Measurements from ENCODE around the gene WNK4.
"Not testable (repeated sequence)": the region's sequence is repeated elsewhere in the genome, so short reads cannot be mapped to it uniquely, and the experiment has no call there.

Gene WNK4

GRCh38 chr17:42769964-42770363 lies 10.4 kb upstream of the WNK4 start:
- not testable (repeated sequence) for H3K27ac ChIP-seq (ENCODE audit: low read depth in 2 of 2, low read length in 2 of 2); H3K4me3 ChIP-seq (ENCODE audit: low read length in 2 of 2); H3K9ac ChIP-seq (ENCODE audit: low read depth in 1 of 2, low read length in 2 of 2); H3K27me3 ChIP-seq (ENCODE audit: control insufficient read depth in 2 of 2, insufficient read depth in 2 of 2, low read length in 2 of 2); H3K9me3 ChIP-seq (ENCODE audit: control insufficient read depth in 2 of 2, low read length in 2 of 2); H3K36me3 ChIP-seq (ENCODE audit: control insufficient read depth in 2 of 2, insufficient read depth in 2 of 2, low read length in 2 of 2)
- peaks cover 7 to 13% of the 10 kb centered on the region in 2 donors for H3K4me1 ChIP-seq (ENCODE audit: control insufficient read depth in 2 of 2, insufficient read depth in 2 of 2, low read length in 2 of 2)

DNA sequence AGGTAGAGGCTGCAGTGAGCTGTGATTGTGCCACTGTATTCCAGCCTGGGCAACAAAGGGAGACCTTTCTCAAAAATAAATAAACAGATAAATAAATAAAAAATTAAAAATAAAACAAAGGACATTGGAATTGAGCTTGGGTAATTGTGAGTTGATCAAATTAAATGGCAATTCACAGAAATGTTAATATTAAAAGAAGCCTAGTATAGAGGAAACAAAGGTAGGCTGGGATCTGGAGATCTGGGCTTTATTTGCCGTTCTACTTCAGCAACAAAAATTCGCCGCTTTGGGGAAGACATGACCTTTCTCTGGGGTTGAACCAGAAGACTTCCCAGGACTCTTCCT lies 7.5 kb upstream of the WNK4 start:
- peaks cover 12 to 22% of the 10 kb centered on the region in 2 donors for H3K36me3 ChIP-seq (ENCODE audit: control insufficient read depth in 2 of 2, insufficient read depth in 2 of 2, low read length in 2 of 2)
- H3K27me3 ChIP-seq (ENCODE audit: control insufficient read depth in 2 of 2, insufficient read depth in 2 of 2, low read length in 2 of 2) = no peaks in the 10 kb centered on the region
- peaks cover 7 to 13% of the 10 kb centered on the region in 2 donors for H3K4me1 ChIP-seq (ENCODE audit: control insufficient read depth in 2 of 2, insufficient read depth in 2 of 2, low read length in 2 of 2)
- peak overlapping the region; percentile 95 to 98 for H3K4me3 ChIP-seq (ENCODE audit: low read length in 2 of 2)
- no peaks in the 10 kb centered on the region for H3K9me3 ChIP-seq (ENCODE audit: control insufficient read depth in 2 of 2, low read length in 2 of 2)
- peak overlapping the region in 1 of 2 donors; percentile 84 for H3K27ac ChIP-seq (ENCODE audit: low read depth in 2 of 2, low read length in 2 of 2)
- peak overlapping the region; percentile 89 to 99 for H3K9ac ChIP-seq (ENCODE audit: low read depth in 1 of 2, low read length in 2 of 2)

- Histone ChIP-seq H3K9ac (ENCODE audit: low read depth in 1 of 2, low read length in 2 of 2) (peak within 1 kb of the TSS; percentile 89 to 99), H3K4me3 (ENCODE audit: low read length in 2 of 2) (peak within 1 kb of the TSS; percentile 95 to 98), H3K36me3 (ENCODE audit: control insufficient read depth in 2 of 2, insufficient read depth in 2 of 2, low read length in 2 of 2) (peaks cover 14 to 27% of the 10 kb centered on the region in 2 donors), H3K27ac (ENCODE audit: low read depth in 2 of 2, low read length in 2 of 2) (peak within 1 kb of the TSS; percentile 78 to 84), H3K9me3 (ENCODE audit: control insufficient read depth in 2 of 2, low read length in 2 of 2) (no peaks in the 10 kb centered on the region), H3K27me3 (ENCODE audit: control insufficient read depth in 2 of 2, insufficient read depth in 2 of 2, low read length in 2 of 2) (no peaks in the 10 kb centered on the region), H3K4me1 (ENCODE audit: control insufficient read depth in 2 of 2, insufficient read depth in 2 of 2, low read length in 2 of 2) (peaks cover 8 to 14% of the 10 kb centered on the region in 2 donors)
Observed at GRCh38 chr17:42773290-42774035, 6.9 kb upstream of the WNK4 start, which contains the start of gene VPS25. VPS25 (plus strand) TSS chr17:42773449; CDS start chr17:42773476, 27 bp downstream.

- H3K4me3 ChIP-seq (ENCODE audit: low read length in 2 of 2) = peak overlapping the region; percentile 95 to 98
- H3K9me3 ChIP-seq (ENCODE audit: control insufficient read depth in 2 of 2, low read length in 2 of 2) = no peaks in the 10 kb centered on the region
- H3K4me1 ChIP-seq (ENCODE audit: control insufficient read depth in 2 of 2, insufficient read depth in 2 of 2, low read length in 2 of 2) = peaks cover 15 to 22% of the 10 kb centered on the region in 2 donors
- H3K36me3 ChIP-seq (ENCODE audit: control insufficient read depth in 2 of 2, insufficient read depth in 2 of 2, low read length in 2 of 2) = peaks cover 14 to 35% of the 10 kb centered on the region in 2 donors
- peak overlapping the region in 1 of 2 donors; percentile 78 for H3K27ac ChIP-seq (ENCODE audit: low read depth in 2 of 2, low read length in 2 of 2)
- no peaks in the 10 kb centered on the region for H3K27me3 ChIP-seq (ENCODE audit: control insufficient read depth in 2 of 2, insufficient read depth in 2 of 2, low read length in 2 of 2)
- H3K9ac ChIP-seq (ENCODE audit: low read depth in 1 of 2, low read length in 2 of 2) = peak overlapping the region; percentile 89 to 99
Observed at GRCh38 chr17:42774066-42774745, 6.2 kb upstream of the WNK4 start.

GRCh38 chr17:42775534-42776098 lies 4.8 kb upstream of the WNK4 start:
- H3K9ac ChIP-seq (ENCODE audit: low read depth in 1 of 2, low read length in 2 of 2) = no peak overlapping the region
- peaks cover 0 to under 1% of the 10 kb centered on the region in 2 donors for H3K27me3 ChIP-seq (ENCODE audit: control insufficient read depth in 2 of 2, insufficient read depth in 2 of 2, low read length in 2 of 2)
- peaks cover 14 to 36% of the 10 kb centered on the region in 2 donors for H3K36me3 ChIP-seq (ENCODE audit: control insufficient read depth in 2 of 2, insufficient read depth in 2 of 2, low read length in 2 of 2)

DNA sequence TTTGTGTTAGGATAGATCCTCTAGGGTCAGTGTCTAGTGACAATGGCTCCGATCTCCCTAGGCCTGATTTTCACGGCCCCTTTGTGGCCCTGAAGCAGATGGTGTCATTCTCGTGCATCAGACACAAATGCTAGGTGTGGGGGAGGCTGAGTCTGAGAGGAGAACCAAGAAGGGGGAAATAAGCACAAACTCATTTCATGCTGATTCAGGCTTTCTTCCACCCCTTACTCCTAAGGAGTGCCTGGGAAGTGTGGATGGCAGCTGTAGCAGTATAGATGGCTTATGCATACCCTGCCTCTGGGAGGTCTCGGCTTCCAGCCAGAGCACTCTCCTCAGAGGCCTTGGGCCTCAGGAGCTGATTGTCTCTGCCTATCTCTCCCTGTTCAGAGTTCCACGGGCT lies 1.8 kb upstream of the WNK4 start:
- H3K27ac ChIP-seq (ENCODE audit: low read depth in 2 of 2, low read length in 2 of 2) = peak overlapping the region; percentile 92 to 94
- peaks cover 14 to 36% of the 10 kb centered on the region in 2 donors for H3K36me3 ChIP-seq (ENCODE audit: control insufficient read depth in 2 of 2, insufficient read depth in 2 of 2, low read length in 2 of 2)
- H3K4me3 ChIP-seq (ENCODE audit: low read length in 2 of 2) = no peak overlapping the region
- H3K4me1 ChIP-seq (ENCODE audit: control insufficient read depth in 2 of 2, insufficient read depth in 2 of 2, low read length in 2 of 2) = peaks cover 32 to 38% of the 10 kb centered on the region in 2 donors
- H3K9me3 ChIP-seq (ENCODE audit: control insufficient read depth in 2 of 2, low read length in 2 of 2) = no peaks in the 10 kb centered on the region
- H3K27me3 ChIP-seq (ENCODE audit: control insufficient read depth in 2 of 2, insufficient read depth in 2 of 2, low read length in 2 of 2) = peaks cover 5 to 18% of the 10 kb centered on the region in 2 donors
- no peak overlapping the region for H3K9ac ChIP-seq (ENCODE audit: low read depth in 1 of 2, low read length in 2 of 2)

More at GRCh38 chr17:42775534-42776098, 4.8 kb upstream of the WNK4 start:
- no peaks in the 10 kb centered on the region for H3K9me3 ChIP-seq (ENCODE audit: control insufficient read depth in 2 of 2, low read length in 2 of 2)
- H3K4me3 ChIP-seq (ENCODE audit: low read length in 2 of 2) = no peak overlapping the region
- H3K27ac ChIP-seq (ENCODE audit: low read depth in 2 of 2, low read length in 2 of 2) = no peak overlapping the region
- H3K4me1 ChIP-seq (ENCODE audit: control insufficient read depth in 2 of 2, insufficient read depth in 2 of 2, low read length in 2 of 2) = peaks cover 25 to 31% of the 10 kb centered on the region in 2 donors

- Histone ChIP-seq H3K4me1 (ENCODE audit: control insufficient read depth in 2 of 2, insufficient read depth in 2 of 2, low read length in 2 of 2) (peaks cover 25 to 29% of the 10 kb centered on the region in 2 donors), H3K36me3 (ENCODE audit: control insufficient read depth in 2 of 2, insufficient read depth in 2 of 2, low read length in 2 of 2) (peaks cover 19 to 36% of the 10 kb centered on the region in 2 donors), H3K27ac (ENCODE audit: low read depth in 2 of 2, low read length in 2 of 2) (peak overlapping the region; percentile 92 to 94), H3K9ac (ENCODE audit: low read depth in 1 of 2, low read length in 2 of 2) (peak overlapping the region; percentile 32 to 52), H3K9me3 (ENCODE audit: control insufficient read depth in 2 of 2, low read length in 2 of 2) (no peaks in the 10 kb centered on the region), H3K4me3 (ENCODE audit: low read length in 2 of 2) (no peak overlapping the region), H3K27me3 (ENCODE audit: control insufficient read depth in 2 of 2, insufficient read depth in 2 of 2, low read length in 2 of 2) (peaks cover 9 to 26% of the 10 kb centered on the region in 2 donors)
Observed at GRCh38 chr17:42779304-42779935, 990 bp upstream of the WNK4 start.

DNA sequence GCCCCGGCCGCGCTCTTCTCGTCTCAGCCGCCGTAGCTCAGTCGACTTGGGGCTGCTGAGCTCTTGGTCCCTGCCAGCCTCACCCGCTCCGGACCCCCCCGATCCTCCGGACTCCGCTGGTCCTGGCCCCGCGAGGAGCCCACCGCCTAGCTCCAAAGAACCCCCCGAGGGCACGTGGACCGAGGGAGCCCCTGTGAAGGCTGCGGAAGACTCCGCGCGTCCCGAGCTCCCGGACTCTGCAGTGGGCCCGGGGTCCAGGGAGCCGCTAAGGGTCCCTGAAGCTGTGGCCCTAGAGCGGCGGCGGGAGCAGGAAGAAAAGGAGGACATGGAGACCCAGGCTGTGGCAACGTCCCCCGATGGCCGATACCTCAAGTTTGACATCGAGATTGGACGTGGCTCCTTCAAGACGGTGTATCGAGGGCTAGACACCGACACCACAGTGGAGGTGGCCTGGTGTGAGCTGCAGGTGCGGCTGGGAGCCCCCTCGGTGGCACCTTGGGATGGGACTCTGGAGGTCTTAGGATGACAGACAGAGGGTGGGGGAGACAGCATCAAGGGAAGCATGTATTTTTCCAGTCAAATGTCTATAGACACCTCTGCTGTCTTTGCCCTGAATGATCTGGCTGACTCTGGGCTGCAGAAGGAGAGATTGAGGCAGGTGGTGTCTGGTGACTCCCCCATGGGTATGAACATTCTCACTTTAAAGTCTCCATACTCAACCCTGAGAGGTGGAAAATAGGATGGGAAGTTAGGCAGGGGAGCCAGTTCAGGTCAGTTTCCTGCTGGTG lies 635 bp downstream of the WNK4 start:
- H3K36me3 ChIP-seq (ENCODE audit: control insufficient read depth in 2 of 2, insufficient read depth in 2 of 2, low read length in 2 of 2) = peaks cover 19 to 27% of the 10 kb centered on the region in 2 donors
- no peaks in the 10 kb centered on the region for H3K9me3 ChIP-seq (ENCODE audit: control insufficient read depth in 2 of 2, low read length in 2 of 2)
- H3K4me3 ChIP-seq (ENCODE audit: low read length in 2 of 2) = peak overlapping the region; percentile 79 to 85
- H3K27me3 ChIP-seq (ENCODE audit: control insufficient read depth in 2 of 2, insufficient read depth in 2 of 2, low read length in 2 of 2) = peaks cover 9 to 30% of the 10 kb centered on the region in 2 donors
- peak overlapping the region; percentile 68 to 82 for H3K9ac ChIP-seq (ENCODE audit: low read depth in 1 of 2, low read length in 2 of 2)
- peaks cover 28 to 29% of the 10 kb centered on the region in 2 donors for H3K4me1 ChIP-seq (ENCODE audit: control insufficient read depth in 2 of 2, insufficient read depth in 2 of 2, low read length in 2 of 2)
- H3K27ac ChIP-seq (ENCODE audit: low read depth in 2 of 2, low read length in 2 of 2) = peak overlapping the region; percentile 92 to 94

DNA sequence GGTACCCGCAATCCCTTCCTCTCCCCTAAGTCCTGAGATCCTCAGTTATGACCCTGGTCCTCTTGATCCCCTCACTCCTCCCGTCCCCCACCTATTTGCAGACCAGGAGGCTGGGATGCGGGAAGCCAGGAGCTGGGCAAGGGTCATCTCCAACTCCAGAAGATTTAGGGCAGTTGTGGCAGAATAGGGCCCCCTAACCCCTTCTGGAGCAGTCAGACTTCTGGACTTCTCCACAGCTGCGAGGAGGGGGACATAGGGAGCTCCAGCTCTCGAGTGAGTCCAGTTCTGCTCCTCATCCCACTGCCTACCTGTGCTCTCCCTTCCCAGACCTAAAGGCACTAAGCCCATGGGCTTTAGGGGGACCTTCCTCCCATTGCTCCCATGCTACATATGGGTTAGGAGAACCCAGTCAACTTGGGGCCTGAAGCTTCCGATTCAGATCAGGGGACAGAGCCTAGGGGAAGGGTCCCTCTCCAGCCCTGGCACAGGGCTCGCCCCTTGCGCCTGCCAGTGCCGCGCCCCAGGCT lies 1.3 kb downstream of the WNK4 start:
- Histone ChIP-seq H3K4me1 (ENCODE audit: control insufficient read depth in 2 of 2, insufficient read depth in 2 of 2, low read length in 2 of 2) (peaks cover 28 to 29% of the 10 kb centered on the region in 2 donors), H3K9me3 (ENCODE audit: control insufficient read depth in 2 of 2, low read length in 2 of 2) (no peaks in the 10 kb centered on the region), H3K27ac (ENCODE audit: low read depth in 2 of 2, low read length in 2 of 2) (peak overlapping the region; percentile 92 to 94), H3K9ac (ENCODE audit: low read depth in 1 of 2, low read length in 2 of 2) (peak overlapping the region; percentile 68 to 82), H3K4me3 (ENCODE audit: low read length in 2 of 2) (peak overlapping the region; percentile 79 to 85), H3K27me3 (ENCODE audit: control insufficient read depth in 2 of 2, insufficient read depth in 2 of 2, low read length in 2 of 2) (peaks cover 9 to 30% of the 10 kb centered on the region in 2 donors), H3K36me3 (ENCODE audit: control insufficient read depth in 2 of 2, insufficient read depth in 2 of 2, low read length in 2 of 2) (peaks cover 18 to 22% of the 10 kb centered on the region in 2 donors)

Measured in mucosa of rectum (tissue), 2 donors.